Ectodermal cell (in vitro differentiated cells): Measurements from ENCODE around the gene SLC41A1.

Experiments used
- H3K27ac ChIP-seq: 2 replicates; pipeline ENCODE4 v1.7.0; 2013; ENCODE audit warnings: mild to moderate bottlenecking, low read depth, low read length; ENCODE audit not compliant: insufficient read depth, poor library complexity, severe bottlenecking
- H3K27me3 ChIP-seq: 2 replicates; pipeline ENCODE4 v1.7.0; 2013; ENCODE audit warnings: mild to moderate bottlenecking, low read length; ENCODE audit not compliant: insufficient read depth, control insufficient read depth, poor library complexity, severe bottlenecking
- H3K36me3 ChIP-seq: one replicate; pipeline ENCODE4 v1.7.0; 2013; ENCODE audit warnings: low read length; ENCODE audit not compliant: control insufficient read depth, insufficient read depth
- H3K4me1 ChIP-seq: one replicate; pipeline ENCODE4 v1.7.0; 2013; ENCODE audit warnings: low read length; ENCODE audit not compliant: control insufficient read depth, insufficient read depth
- H3K4me3 ChIP-seq: 2 replicates; pipeline ENCODE4 v1.7.0; 2013; ENCODE audit warnings: low read depth, low read length, control low read depth; ENCODE audit not compliant: insufficient read depth
- H3K9me3 ChIP-seq: 2 replicates; pipeline ENCODE4 v1.7.0; 2013; ENCODE audit warnings: mild to moderate bottlenecking, low read length, moderate library complexity; ENCODE audit not compliant: control insufficient read depth
- WGBS, 2 experiments: methylation state at CpG; one replicate each; pipeline ENCODE4 v1.1.7; 2013; ENCODE audit warnings: missing lambda C conversion rate in 2 of 2; 5-methylcytosine and 5-hydroxymethylcytosine counted together

The SLC41A1 gene

GRCh38 chr1:205791568-205792180 lies 21.3 kb downstream of the SLC41A1 start:
- no peak overlapping the region for H3K27ac ChIP-seq
- H3K9me3 ChIP-seq = no peaks in the 10 kb centered on the region
- 68 to 70% methylated on average over 5 of the region's 5 CpGs for WGBS, 2 experiments
- H3K4me3 ChIP-seq = no peak overlapping the region
- no peaks in the 10 kb centered on the region for H3K36me3 ChIP-seq
- peaks cover 22% of the 10 kb centered on the region for H3K4me1 ChIP-seq
- no peaks in the 10 kb centered on the region for H3K27me3 ChIP-seq

GRCh38 chr1:205787287-205787916 lies 25.6 kb downstream of the SLC41A1 start:
- 82 to 85% methylated on average over 10 of the region's 10 CpGs for WGBS, 2 experiments
- H3K4me3 ChIP-seq = no peak overlapping the region
- H3K36me3 ChIP-seq = no peaks in the 10 kb centered on the region
- H3K4me1 ChIP-seq = peaks cover 12% of the 10 kb centered on the region
- H3K9me3 ChIP-seq = no peaks in the 10 kb centered on the region
- H3K27ac ChIP-seq = no peak overlapping the region
- no peaks in the 10 kb centered on the region for H3K27me3 ChIP-seq

- no peaks in the 10 kb centered on the region for H3K36me3 ChIP-seq
- peaks cover 6% of the 10 kb centered on the region for H3K4me1 ChIP-seq
- no peak overlapping the region for H3K4me3 ChIP-seq
- no peaks in the 10 kb centered on the region for H3K9me3 ChIP-seq
- no peak overlapping the region for H3K27ac ChIP-seq
- 73% methylated on average over 4 of the region's 4 CpGs for WGBS, 2 experiments
- no peaks in the 10 kb centered on the region for H3K27me3 ChIP-seq
Observed at GRCh38 chr1:205786601-205787000, 26.4 kb downstream of the SLC41A1 start.

DNA sequence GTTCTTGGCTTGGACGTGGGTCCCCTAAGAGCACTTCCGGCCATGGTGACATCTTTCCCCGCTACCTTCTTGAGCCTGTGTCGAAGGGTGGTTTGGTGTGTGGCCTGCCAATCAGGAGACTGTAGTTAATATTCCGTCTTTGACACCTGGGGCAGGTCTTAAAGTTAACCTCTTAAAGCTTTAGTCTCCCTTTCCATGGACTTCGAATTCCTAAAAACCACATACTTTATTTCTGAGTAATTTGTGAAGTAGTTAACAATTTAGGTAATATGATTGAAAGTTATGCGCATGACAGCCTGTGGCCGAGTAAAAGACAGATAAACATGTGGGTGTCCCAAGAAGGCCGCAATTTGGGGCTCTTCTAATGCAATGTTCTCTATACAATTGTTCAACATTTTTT lies 27.6 kb downstream of the SLC41A1 start:
- no peaks in the 10 kb centered on the region for H3K4me1 ChIP-seq
- no peaks in the 10 kb centered on the region for H3K27me3 ChIP-seq
- H3K36me3 ChIP-seq = no peaks in the 10 kb centered on the region
- 94 to 97% methylated on average over 8 to 9 of the region's 9 CpGs for WGBS, 2 experiments
- H3K4me3 ChIP-seq = no peak overlapping the region
- H3K9me3 ChIP-seq = no peaks in the 10 kb centered on the region
- H3K27ac ChIP-seq = no peak overlapping the region

- H3K4me3 ChIP-seq = no peak overlapping the region
- no peaks in the 10 kb centered on the region for H3K9me3 ChIP-seq
- no peaks in the 10 kb centered on the region for H3K36me3 ChIP-seq
- H3K27ac ChIP-seq = no peak overlapping the region
- H3K4me1 ChIP-seq = no peaks in the 10 kb centered on the region
- WGBS, 2 experiments = 95 to 98% methylated on average over 4 of the region's 4 CpGs
- H3K27me3 ChIP-seq = no peaks in the 10 kb centered on the region
Observed at GRCh38 chr1:205783904-205784303, 29.1 kb downstream of the SLC41A1 start.

GRCh38 chr1:205783433-205783795 lies 29.6 kb downstream of the SLC41A1 start:
- H3K4me3 ChIP-seq = no peak overlapping the region
- H3K27ac ChIP-seq = no peak overlapping the region
- no peaks in the 10 kb centered on the region for H3K9me3 ChIP-seq
- H3K27me3 ChIP-seq = no peaks in the 10 kb centered on the region
- no peaks in the 10 kb centered on the region for H3K36me3 ChIP-seq
- H3K4me1 ChIP-seq = no peaks in the 10 kb centered on the region

- Histone ChIP-seq H3K36me3 (no peaks in the 10 kb centered on the region), H3K4me1 (no peaks in the 10 kb centered on the region), H3K27me3 (no peaks in the 10 kb centered on the region), H3K4me3 (no peak overlapping the region), H3K27ac (no peak overlapping the region), H3K9me3 (no peaks in the 10 kb centered on the region)
- WGBS, 2 experiments = 90 to 92% methylated on average over 4 of the region's 4 CpGs
Observed at GRCh38 chr1:205782627-205783432, 30.2 kb downstream of the SLC41A1 start.

GRCh38 chr1:205780335-205780734 lies 32.7 kb downstream of the SLC41A1 start:
- Histone ChIP-seq H3K27me3 (peaks cover 10% of the 10 kb centered on the region), H3K4me3 (no peak overlapping the region), H3K9me3 (no peaks in the 10 kb centered on the region), H3K36me3 (no peaks in the 10 kb centered on the region), H3K4me1 (no peaks in the 10 kb centered on the region), H3K27ac (no peak overlapping the region)
- WGBS, 2 experiments = 90 to 92% methylated on average over 5 of the region's 5 CpGs

DNA sequence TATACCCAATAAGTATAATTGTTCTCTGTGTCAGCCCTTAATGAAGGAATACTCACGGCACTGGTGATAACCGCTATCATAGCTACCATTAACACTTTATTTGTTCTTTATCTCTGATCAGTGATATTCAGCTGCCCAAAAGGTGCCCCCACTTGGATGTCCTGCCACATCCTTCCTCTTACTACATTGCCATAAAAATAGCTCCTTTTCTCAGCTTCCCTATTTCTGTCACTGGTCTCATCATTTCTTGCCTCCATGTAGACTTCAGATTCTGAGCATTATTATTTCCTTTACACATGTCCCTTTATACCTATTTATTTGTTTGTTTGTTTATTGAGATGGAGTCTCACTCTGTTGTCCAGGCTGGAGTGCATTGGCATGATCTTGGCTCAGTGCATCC lies 35.0 kb downstream of the SLC41A1 start:
- Histone ChIP-seq H3K9me3 (no peaks in the 10 kb centered on the region), H3K27me3 (peaks cover 34% of the 10 kb centered on the region), H3K4me3 (no peak overlapping the region), H3K27ac (no peak overlapping the region), H3K36me3 (no peaks in the 10 kb centered on the region), H3K4me1 (peaks cover 7% of the 10 kb centered on the region)
- WGBS, 2 experiments = 95 to 96% methylated on average over 2 of the region's 2 CpGs

DNA sequence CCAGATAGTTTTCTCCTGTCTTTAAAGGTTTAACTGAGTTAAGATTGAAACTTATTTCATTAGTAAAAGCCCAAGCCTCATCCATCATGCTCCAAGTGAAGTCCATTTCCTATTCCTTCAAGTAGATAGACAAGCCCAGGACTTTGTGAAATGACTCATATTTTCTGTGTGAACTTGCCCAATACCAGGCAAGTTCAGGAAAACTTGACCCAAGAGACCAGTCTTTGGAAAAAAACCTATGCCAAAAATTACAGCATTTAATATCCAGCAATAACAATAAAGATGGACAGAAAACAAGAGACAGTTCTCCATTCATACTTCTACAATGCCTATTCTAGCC lies 37.3 kb downstream of the SLC41A1 start:
- Histone ChIP-seq H3K27me3 (peaks cover 37% of the 10 kb centered on the region), H3K9me3 (no peaks in the 10 kb centered on the region), H3K36me3 (no peaks in the 10 kb centered on the region), H3K4me3 (peak overlapping the region; percentile 78), H3K27ac (no peak overlapping the region), H3K4me1 (peaks cover 7% of the 10 kb centered on the region)
